Osteocyte (in vitro differentiated cells): ENCODE measurements around the gene TMEM19. TPM values are rescaled to one million over a fixed set of nuclear protein-coding genes. Genes with fewer than 3 reads are reported as not detected.

Experiments
- DNase-seq: peaks from one replicate; pipeline ENCODE4 v3.0.0; 2021; ENCODE audit warnings: mixed read lengths; ENCODE audit not compliant: unreplicated experiment; ENCODE audit errors: extremely low spot score
- H3K27ac Mint-ChIP-seq: one replicate; pipeline ENCODE4 v1.8.0; 2021; ENCODE audit warnings: mild to moderate bottlenecking, mixed read lengths; ENCODE audit not compliant: unreplicated experiment
- H3K27me3 Mint-ChIP-seq: one replicate; pipeline ENCODE4 v1.8.0; 2021; ENCODE audit warnings: mixed read lengths; ENCODE audit not compliant: unreplicated experiment
- H3K36me3 Mint-ChIP-seq: one replicate; pipeline ENCODE4 v1.8.0; 2021; ENCODE audit warnings: mixed read lengths; ENCODE audit not compliant: unreplicated experiment
- H3K4me1 Mint-ChIP-seq: one replicate; pipeline ENCODE4 v1.8.0; 2021; ENCODE audit warnings: mixed read lengths; ENCODE audit not compliant: unreplicated experiment
- H3K4me3 Mint-ChIP-seq: one replicate; pipeline ENCODE4 v1.8.0; 2021; ENCODE audit warnings: mild to moderate bottlenecking, moderate library complexity, mixed read lengths; ENCODE audit not compliant: unreplicated experiment
- H3K9me3 Mint-ChIP-seq: one replicate; pipeline ENCODE4 v1.8.0; 2021; ENCODE audit warnings: mixed read lengths; ENCODE audit not compliant: unreplicated experiment
- CTCF ChIP-seq: fragments of 200-600 bp; sonication (generic); IDR thresholded peaks from 2 replicates; pipeline ENCODE4 v1.5.0; 2021; ENCODE audit warnings: antibody characterized with exemption, mild to moderate bottlenecking, moderate library complexity
- total RNA-seq: library from RNA; stranded (reverse); gene quantifications from 2 replicates; pipeline ENCODE4 v1.2.1, GENCODE V29; 2021

The TMEM19 gene
- total RNA-seq, 1 donor from 2014 or later = 28.0 TPM

GRCh38 chr12:71726548-71726947 lies 40.7 kb downstream of the TMEM19 start:
- Mint-ChIP-seq H3K27ac (no peak overlapping the region), H3K4me3 (no peak overlapping the region), H3K27me3 (no peaks in the 10 kb centered on the region), H3K9me3 (peaks cover 5% of the 10 kb centered on the region), H3K4me1 (peaks cover 3% of the 10 kb centered on the region), H3K36me3 (no peaks in the 10 kb centered on the region)
- DNase-seq = no peak
- TF ChIP-seq CTCF = no peak

- Mint-ChIP-seq H3K27ac (no peak overlapping the region), H3K27me3 (no peaks in the 10 kb centered on the region), H3K9me3 (peaks cover 5% of the 10 kb centered on the region), H3K4me3 (no peak overlapping the region), H3K36me3 (no peaks in the 10 kb centered on the region), H3K4me1 (peaks cover 3% of the 10 kb centered on the region)
- DNase-seq = no peak
- TF ChIP-seq CTCF = no peak
These were observed 42.1 kb downstream of the TMEM19 start for GRCh38 chr12:71727958-71728357.

GRCh38 chr12:71730936-71731335 lies 45.1 kb downstream of the TMEM19 start:
- no peak for TF ChIP-seq CTCF
- H3K36me3 Mint-ChIP-seq = no peaks in the 10 kb centered on the region
- H3K4me1 Mint-ChIP-seq = peaks cover 3% of the 10 kb centered on the region
- H3K27me3 Mint-ChIP-seq = no peaks in the 10 kb centered on the region
- no peak overlapping the region for H3K27ac Mint-ChIP-seq
- H3K9me3 Mint-ChIP-seq = no peaks in the 10 kb centered on the region
- no peak for DNase-seq
- no peak overlapping the region for H3K4me3 Mint-ChIP-seq

GRCh38 chr12:71731439-71732356 lies 45.8 kb downstream of the TMEM19 start:
- no peaks in the 10 kb centered on the region for H3K27me3 Mint-ChIP-seq
- no peak overlapping the region for H3K4me3 Mint-ChIP-seq
- DNase-seq = no peak
- H3K4me1 Mint-ChIP-seq = peaks cover 3% of the 10 kb centered on the region
- no peak overlapping the region for H3K27ac Mint-ChIP-seq
- H3K9me3 Mint-ChIP-seq = no peaks in the 10 kb centered on the region
- no peaks in the 10 kb centered on the region for H3K36me3 Mint-ChIP-seq
- TF ChIP-seq CTCF = no peak

GRCh38 chr12:71732357-71732712 lies 46.5 kb downstream of the TMEM19 start:
- TF ChIP-seq CTCF = no peak
- DNase-seq = no peak
- no peaks in the 10 kb centered on the region for H3K36me3 Mint-ChIP-seq
- peaks cover 3% of the 10 kb centered on the region for H3K4me1 Mint-ChIP-seq
- H3K27me3 Mint-ChIP-seq = no peaks in the 10 kb centered on the region
- no peak overlapping the region for H3K4me3 Mint-ChIP-seq
- no peak overlapping the region for H3K27ac Mint-ChIP-seq
- H3K9me3 Mint-ChIP-seq = no peaks in the 10 kb centered on the region
